HG02678 (cell line): ENCODE measurements around the gene PEX5L.
"Not testable (repeated sequence)": the region's sequence is repeated elsewhere in the genome, so short reads cannot be mapped to it uniquely, and the experiment has no call there.

Source experiments
- ATAC-seq: cut with Tn5 transposase; IDR thresholded peaks from one replicate; pipeline ENCODE4 v1.9.1; 2021; ENCODE audit warnings: mild to moderate bottlenecking, moderate library complexity; ENCODE audit not compliant: unreplicated experiment

PEX5L gene

DNA sequence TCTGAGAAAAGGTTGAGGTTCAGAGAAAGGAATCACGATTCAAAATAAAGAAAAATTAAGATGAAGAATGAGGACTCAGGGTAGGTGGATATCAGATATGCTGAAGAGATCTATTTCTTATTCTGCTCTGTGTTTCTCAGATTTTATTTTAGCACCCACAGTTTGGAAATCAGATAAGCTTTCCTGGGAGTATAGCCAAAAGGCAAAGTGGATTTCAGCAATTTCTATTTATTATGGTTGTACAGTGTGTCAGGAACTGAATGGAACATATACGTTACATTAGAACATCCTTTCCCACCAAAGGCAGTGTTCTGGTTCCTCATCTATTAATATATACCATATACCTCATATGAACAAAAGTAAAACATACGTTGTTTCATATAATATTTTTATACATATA, 18.9 kb downstream of the PEX5L start:
- ATAC-seq, result no peak

GRCh38 chr3:180011927-180012326, 24.8 kb downstream of the PEX5L start:
- ATAC-seq, result no peak

DNA sequence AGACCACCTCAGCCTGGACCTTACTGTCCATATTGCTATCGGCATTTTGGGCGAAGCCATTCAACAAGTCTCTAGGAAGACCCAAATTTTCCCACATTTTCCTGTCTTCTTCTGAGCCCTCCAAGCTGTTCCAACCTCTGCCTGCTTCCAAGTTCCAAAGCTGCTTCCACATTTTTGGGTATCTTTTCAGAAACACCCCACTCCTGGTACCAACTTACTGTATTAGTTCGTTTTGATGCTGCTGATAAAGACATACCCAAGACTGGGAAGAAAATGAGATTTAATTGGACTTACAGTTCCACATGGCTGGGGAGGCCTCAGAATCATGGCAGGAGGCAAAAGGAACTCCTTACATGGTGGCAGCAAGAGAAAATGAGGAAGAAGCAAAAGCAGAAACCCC, 28.4 kb downstream of the PEX5L start:
- not testable (repeated sequence) for ATAC-seq

DNA sequence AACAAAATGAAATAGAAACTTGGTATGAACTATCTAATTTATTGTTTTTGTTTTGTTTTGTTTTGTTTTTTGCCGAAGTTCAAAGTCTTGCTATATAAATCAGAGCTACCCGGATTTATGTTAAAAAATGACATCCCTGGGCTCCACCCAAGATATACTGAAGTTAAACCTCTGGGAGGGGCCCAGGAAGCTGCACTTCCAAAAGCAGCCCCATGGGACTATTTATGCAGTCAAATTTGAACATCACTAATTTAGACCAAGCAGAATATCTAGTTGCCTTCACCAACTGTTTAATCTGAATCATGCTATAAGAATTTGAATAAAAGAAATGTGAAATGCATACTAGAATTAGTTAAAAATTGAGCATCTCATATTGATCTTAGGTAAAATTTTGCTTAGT, 32.2 kb downstream of the PEX5L start:
- ATAC-seq, result no peak

DNA sequence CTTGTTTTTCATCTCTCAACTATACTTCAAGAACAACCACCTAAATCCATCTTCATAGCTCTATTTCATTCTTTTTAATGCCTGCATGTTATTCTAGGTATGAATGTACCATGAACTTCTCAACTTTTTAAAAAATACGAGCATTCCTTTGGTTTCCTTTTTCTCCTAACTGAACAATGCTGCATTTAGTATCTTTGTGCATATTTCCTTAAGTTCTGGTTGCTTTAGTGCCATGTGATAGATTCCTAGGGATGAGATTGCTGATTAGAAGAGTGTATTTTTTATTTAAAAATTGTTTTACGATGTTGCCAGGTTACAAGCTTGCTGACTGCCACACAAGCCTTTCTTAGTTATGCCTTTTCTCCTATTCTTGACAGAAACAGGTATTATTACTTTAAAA, 34.7 kb downstream of the PEX5L start:
- no peak for ATAC-seq

GRCh38 chr3:180000500-180000899, 36.2 kb downstream of the PEX5L start:
- ATAC-seq, result no peak

GRCh38 chr3:179995406-179995805, 41.3 kb downstream of the PEX5L start:
- no peak for ATAC-seq

DNA sequence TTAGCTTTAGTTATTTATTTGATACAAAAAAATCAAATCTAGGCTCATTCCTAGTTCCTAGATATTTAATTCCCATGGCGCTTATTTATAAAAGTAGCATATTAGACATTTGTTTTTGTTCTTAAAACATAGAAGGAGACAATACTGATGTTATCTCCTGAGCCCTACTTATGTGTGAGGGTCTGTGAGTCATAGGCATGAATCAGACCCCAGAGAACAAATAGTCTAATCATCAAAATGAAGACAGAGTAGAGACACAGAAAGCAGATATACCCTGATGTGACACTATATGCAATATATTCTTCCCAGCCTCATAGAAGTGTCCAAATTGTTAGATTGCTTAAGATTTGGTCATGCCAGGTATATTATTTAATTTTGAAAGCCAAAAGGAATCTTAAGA, 44.9 kb downstream of the PEX5L start:
- no peak for ATAC-seq

DNA sequence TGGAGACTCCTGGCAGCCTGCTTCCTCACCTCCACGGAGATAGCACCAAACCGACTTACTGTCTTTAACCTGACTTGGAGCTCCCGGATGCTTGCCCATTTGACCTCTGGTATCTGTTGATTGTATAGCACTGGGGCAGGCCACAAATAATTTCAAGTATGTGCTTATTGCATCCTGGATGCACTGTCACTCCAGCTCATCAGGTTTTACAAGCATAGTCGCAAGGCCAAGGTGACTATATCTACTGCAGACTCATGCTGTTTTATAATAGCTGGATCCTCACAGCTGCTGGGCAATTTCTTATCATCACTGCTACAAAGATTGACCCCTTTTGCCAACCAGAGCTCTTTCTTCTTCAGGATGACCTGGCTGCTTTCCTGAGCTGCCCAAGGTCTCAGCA, 45.6 kb downstream of the PEX5L start:
- ATAC-seq, result no peak

- ATAC-seq, result no peak
These were observed 55.1 kb downstream of the PEX5L start for GRCh38 chr3:179981646-179982045.

- no peak for ATAC-seq
These were observed 59.4 kb downstream of the PEX5L start for GRCh38 chr3:179977356-179977755.

DNA sequence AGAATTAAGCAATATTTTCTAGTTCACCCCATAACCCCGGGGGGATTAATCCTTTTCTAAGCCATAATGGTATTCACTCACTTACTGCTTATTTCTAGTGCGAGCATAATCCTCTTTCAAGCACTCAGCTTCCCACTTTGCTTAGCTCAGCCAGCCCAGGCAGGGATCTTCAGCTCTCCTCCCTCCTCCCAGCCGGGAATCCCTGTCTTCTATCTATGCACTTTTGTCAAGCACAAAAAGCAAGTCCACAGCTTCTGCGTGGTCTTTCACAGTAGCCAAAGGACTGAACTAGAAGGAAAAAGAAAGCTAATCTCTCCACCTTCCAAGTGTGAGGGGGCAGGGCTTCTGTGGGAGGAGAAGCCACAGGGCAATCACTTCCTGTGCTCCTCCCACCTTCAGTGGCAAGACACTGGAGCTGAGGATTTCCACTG, 62.8 kb downstream of the PEX5L start:
- no peak for ATAC-seq

DNA sequence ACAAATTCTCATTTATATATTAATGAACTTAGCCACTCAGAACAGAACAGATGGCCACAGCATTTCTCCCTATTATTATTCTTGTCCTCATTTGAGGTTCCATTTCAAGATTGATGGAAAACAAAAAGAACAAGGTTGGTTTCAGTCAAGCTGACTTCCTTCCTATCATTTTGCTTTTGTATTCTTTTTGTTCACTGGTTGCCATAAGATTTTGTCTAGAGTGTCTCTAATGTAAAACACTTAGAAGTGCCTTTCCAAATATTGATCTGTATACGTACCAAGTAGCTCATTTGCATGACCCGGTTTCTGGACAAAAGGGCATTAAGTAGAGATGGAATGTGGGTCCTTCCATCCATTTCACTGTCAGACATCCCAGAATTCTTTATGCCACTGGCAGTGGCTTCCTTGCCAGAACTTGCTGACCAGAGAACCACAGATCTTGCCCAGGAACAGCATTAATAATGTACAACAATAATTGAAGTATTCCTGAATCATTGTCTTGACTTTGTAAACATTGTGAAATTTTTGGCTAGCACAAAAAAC, 63.8 kb downstream of the PEX5L start:
- no peak for ATAC-seq

- ATAC-seq, result no peak
These were observed 65.5 kb downstream of the PEX5L start for GRCh38 chr3:179971280-179971679.

DNA sequence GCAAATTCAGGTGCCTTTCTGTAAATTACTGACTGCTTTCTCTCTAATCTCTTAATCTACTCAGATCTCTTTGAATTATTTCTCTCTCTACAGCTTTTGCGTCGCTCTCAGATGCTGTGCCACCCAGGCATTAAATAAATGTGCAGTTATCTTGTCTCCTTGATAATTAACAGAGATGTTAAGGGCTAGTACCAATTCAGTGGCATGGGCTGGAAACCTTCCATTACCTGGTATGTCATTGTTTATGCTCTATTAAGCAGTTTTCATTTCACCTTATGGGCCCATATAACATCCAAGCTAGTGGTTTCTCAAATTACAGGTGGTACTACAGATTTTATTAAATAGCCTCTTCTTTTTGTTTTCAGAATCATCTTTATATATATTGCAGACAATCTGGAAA, 66.0 kb downstream of the PEX5L start:
- ATAC-seq, result no peak

DNA sequence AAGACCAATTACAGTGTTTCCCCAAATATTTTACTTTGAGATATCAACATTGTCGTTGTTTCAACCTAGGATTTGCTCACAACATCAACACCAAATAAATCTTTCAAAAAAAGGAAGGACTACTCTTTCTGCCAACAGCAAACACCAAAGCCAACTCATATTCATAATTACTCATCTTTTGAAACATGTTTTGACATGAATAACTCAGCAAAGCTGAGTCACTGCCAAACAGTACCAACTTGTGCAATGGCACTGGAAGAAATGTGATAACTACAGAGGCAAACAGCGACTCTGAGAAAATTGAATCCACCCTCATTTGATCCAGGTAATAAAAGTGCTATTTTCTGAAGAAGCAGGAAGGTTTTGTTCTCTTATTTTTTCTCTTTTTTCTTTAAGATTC, 67.2 kb downstream of the PEX5L start:
- ATAC-seq, result no peak

- ATAC-seq, result peak; percentile 92
These were observed 69.1 kb downstream of the PEX5L start for GRCh38 chr3:179967622-179968021.

GRCh38 chr3:179964890-179965289, 71.8 kb downstream of the PEX5L start:
- ATAC-seq, result no peak

DNA sequence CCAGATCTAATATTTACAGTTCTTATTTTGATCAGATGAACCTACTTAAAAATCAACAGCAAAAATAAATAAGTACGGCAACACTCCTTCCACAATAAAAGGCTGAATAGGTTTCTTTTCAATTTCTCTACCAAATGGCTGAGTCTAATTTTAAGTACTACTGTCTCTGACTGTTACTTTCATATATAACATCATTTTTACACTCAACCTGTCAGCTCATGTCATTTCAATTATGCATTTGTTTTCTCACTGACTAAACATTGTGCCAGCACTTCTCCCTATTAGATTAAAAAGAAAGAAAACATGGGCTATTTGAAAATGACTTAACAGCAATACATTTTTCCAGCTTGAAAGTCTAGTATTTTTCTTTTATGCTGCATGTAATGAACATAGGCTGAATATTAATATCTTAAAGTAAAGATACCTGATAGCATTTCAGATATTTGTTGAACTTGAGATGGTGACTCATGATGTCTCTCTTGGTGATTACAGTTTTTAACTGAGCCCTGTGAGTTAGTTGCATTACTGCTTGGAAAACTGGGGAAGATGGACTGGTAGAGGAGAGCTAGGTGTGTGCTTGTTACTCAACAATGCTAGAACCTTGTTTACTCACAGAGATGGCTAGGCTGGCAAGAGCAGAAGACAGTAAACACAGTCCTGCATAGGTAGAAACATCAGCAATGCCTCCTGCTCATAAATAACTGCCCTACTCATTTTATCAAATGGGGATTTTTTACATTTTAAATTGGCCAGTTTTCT, 73.9 kb downstream of the PEX5L start:
- ATAC-seq, result no peak

- peak; percentile 71 for ATAC-seq
These were observed 75.0 kb downstream of the PEX5L start for GRCh38 chr3:179961703-179962078.

DNA sequence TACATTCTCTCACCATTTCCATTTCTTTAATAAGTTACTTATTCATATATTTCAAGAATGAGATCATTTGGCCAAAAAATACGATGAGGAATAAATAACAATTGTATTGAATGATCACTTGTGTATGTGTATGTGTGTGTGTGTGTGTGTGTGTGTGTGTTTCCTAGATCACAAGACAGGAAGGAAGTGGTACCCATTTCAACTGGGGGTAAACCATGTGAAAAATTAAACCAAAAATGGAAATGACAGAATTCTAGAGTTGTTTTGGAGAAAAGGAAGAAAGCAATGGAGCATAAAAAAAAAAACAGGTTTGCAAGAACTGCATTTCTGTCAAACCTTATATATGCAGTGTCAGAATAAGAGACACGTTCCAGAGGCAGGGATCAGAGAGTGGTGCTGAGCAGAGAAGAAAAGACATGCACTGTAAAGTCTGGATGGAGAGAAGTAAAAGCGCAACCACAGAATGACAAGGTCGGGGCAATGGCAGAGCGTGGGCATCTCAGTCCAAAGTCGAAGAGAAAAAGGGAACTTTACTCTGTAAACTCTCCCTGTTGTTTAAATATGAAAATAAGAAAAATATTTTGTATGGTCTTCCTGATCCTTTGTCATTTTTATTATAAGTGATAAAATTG, 75.5 kb downstream of the PEX5L start:
- ATAC-seq, result peak; percentile 21

DNA sequence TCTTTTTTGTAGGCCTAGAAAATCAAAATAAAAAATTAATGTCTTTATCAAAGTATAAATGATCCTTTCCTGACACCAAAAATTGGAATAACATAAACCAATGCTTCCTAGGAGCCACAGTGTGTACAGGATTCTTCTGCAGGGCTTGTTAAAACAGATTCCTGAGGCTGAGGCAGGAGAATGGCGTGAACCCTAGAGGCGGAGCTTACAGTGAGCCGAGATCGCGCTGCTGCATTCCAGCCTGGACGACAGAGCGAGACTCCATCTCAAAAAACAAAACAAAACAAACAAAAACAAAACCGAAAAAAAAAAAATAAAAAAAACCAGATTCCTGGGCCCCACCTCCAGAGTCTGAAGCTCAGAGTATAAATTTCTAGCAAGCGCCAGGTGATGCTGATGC, 78.0 kb downstream of the PEX5L start:
- ATAC-seq, result no peak
